Activated T-cell treated with anti-CD3 and anti-CD28 coated beads for 4 hours (primary cell): ENCODE data around the gene SGO2.
"Not testable (repeated sequence)": the region's sequence is repeated elsewhere in the genome, so short reads cannot be mapped to it uniquely, and the experiment has no call there.

Experiments used
- DNase-seq: peaks from one replicate; pipeline ENCODE4 v3.0.0-alpha.2; 2020

SGO2 gene

DNA sequence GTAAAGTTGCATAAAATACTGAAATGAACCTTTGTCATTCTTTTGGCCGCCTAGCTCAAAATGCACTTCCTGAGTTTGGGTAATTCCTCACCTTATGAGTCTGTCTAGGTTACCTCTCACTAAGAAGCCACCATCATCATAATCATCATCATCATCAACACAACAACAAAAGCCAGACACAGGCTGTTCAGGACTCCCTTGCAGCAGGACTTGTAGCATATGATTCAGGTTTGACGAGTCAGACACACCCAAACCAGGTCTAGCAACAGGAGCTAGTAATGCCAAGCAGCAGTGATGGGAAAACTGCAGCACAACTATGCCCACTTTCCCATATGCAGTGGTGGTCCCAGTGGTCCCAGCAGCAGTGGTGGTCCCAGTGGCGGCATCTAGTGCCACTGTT is 2.8 kb upstream of the SGO2 start:
- DNase-seq, result no peak

DNA sequence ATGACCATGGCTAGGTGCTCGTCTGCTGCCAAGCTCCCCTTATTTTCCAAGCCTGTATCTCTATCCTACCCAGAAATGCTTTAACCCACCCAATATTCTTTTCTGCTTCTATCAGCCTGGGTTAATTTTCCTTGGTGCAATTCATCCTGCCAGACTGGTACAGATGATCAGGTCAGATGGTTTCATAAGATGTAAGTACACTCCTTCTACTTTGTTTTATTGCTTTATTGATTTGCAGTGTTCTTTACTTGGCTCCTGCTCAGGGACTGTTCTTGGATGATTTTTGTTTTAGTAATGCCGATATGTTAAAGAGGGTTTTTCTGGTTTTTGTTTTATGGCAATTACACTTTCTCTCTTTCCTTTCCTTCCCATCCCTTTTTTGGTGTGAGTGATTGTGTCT is 2.4 kb upstream of the SGO2 start:
- DNase-seq, result no peak

GRCh38 chr2:200525066-200525465 is 941 bp upstream of the SGO2 start:
- no peak for DNase-seq

GRCh38 chr2:200525551-200525881 is 491 bp upstream of the SGO2 start:
- no peak for DNase-seq

GRCh38 chr2:200528228-200528627 is 2.2 kb downstream of the SGO2 start:
- no peak for DNase-seq

GRCh38 chr2:200533754-200534153 is 7.7 kb downstream of the SGO2 start:
- no peak for DNase-seq

DNA sequence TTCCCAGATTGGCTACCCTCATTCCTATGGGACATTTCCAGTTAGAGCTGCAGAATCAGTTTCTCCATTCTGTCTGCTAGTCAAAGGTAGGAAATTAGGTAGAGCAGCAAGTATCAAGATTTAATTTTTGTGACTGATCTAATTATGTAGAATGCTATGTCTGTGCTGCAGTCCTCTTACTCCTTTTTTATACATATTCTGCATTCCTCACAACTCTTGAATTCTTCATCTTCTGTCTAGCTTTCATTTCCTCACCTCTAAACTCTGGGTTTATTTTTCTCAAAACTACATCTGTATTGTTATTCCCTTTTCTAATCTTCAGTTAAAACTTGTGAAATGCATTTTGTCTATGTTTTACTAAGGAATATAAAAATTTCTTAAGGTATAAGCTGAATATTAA is 8.6 kb downstream of the SGO2 start:
- no peak for DNase-seq

DNA sequence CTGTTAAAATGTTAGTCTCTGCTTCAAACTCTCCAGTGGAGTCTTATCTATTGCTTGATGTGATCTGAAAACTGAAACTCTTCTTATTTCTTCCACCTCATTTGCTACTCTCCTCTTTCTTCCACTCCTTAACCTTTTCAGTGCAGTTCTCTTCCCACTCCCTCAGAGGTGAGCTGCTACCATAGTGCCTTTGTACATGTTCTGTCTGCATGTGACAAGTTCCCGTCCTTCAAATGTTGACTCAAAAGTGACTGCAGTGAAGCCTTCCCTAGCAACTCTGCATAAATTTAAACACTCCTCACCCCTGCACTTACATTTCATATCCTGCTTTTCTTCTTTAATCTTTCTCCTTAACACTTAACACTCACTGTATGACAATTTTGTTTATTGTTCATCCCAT is 12.1 kb downstream of the SGO2 start:
- DNase-seq, result no peak

DNA sequence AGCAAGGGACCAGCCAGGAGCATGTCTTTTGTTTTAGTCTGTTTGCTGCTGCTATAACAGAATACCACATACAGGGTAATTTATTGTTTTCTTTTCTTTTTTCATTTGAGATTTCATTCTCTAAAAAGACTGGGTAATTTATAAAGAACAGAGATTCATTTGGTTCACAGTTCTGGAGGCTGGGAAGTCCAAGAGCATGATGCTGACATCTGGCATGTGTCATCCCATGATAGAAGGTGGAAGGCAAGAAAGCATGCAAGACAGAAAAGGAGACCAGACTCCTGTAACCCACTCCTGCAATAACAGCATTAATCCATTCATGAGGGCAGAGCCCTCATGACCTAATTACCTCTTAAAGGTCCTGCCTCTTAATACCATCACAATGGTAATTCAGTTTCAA is 14.8 kb downstream of the SGO2 start:
- DNase-seq, result no peak

DNA sequence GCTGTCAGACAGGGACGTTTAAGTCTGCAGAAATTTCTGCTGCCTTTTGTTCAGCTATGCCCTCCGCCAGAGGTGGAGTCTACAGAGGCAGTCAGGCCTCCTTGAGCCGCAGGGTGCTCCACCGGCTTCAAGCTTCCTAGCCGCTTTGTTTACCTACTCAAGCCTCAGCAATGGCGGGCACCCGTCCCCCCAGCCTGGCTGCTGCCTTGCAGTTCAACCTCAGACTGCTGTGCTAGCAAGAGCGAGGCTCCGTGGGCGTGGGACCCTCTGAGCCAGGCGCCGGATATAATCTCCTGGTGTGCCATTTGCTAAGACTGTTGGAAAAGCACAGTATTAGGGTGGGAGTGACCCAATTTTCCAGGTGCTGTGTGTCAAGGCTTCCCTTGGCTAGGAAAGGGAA is 40.6 kb downstream of the SGO2 start:
- not testable (repeated sequence) for DNase-seq

- no peak for DNase-seq
These were observed 41.9 kb downstream of the SGO2 start for GRCh38 chr2:200567932-200568331.

GRCh38 chr2:200575957-200576356 is 50.0 kb downstream of the SGO2 start:
- no peak for DNase-seq

GRCh38 chr2:200577027-200577426 is 51.0 kb downstream of the SGO2 start:
- no peak for DNase-seq

DNA sequence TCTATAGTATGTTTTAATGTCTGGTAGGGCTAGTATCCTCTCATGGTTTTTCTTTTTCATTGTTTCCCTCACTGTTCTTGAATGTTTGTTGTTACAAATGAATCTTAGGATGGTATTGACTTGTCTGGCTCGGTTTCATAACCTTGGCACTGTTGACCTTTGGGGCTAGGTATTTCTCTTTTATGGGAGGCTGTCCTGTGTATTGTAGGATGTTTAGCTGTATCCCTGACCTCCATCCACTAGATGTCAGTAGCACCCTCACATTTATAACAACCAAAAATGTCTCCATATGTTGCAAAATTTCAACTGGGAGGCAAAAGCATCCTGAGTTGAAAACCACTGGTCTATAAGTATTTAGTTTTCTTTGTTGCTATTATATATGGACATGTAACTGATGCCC is 52.8 kb downstream of the SGO2 start:
- no peak for DNase-seq

DNA sequence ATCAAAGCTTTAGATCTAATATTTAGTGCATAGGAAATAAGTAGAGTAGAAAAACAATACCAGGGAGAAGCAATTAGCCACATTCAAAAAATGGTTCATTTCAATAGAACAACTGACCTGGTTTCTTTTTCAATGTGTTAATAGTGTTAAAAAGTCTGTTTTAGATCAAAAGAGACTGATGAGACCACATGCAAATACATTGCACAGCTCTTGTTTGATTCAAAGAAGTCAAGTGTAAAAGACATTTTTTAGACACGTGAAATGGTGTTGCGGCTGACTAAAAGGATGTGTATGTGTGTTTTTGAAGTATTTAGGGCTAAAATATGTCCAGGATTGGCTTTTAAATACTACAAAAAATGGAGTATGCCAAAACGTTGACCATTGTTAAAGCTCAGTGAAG is 58.6 kb downstream of the SGO2 start:
- no peak for DNase-seq

GRCh38 chr2:200585340-200585729 is 59.3 kb downstream of the SGO2 start:
- no peak for DNase-seq

- DNase-seq, result no peak
These were observed 60.0 kb downstream of the SGO2 start, which contains the start of gene AOX1 for GRCh38 chr2:200585730-200586643. TSS of gene AOX1 (plus strand) at chr2:200586014. CDS start at chr2:200586109, 95 bp downstream.

DNA sequence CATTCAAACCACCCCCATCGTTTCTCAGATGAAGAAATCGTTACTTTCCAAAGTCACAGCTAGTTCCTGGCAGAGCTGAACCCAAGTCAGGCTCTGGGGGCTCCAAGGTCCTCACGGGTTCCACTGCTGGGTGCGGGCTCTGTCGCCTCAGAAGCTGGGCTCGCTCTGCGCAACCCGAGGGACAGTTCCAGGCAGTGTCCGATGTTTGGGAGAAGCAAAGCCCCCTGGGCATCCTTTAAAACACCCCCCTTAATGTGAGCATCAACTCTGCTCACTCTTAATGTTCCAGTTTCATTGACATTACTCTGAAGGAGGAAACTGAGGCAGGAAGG is 60.6 kb downstream of the SGO2 start:
- DNase-seq, result no peak

GRCh38 chr2:200587007-200587616 is 61.1 kb downstream of the SGO2 start:
- DNase-seq, result no peak

DNA sequence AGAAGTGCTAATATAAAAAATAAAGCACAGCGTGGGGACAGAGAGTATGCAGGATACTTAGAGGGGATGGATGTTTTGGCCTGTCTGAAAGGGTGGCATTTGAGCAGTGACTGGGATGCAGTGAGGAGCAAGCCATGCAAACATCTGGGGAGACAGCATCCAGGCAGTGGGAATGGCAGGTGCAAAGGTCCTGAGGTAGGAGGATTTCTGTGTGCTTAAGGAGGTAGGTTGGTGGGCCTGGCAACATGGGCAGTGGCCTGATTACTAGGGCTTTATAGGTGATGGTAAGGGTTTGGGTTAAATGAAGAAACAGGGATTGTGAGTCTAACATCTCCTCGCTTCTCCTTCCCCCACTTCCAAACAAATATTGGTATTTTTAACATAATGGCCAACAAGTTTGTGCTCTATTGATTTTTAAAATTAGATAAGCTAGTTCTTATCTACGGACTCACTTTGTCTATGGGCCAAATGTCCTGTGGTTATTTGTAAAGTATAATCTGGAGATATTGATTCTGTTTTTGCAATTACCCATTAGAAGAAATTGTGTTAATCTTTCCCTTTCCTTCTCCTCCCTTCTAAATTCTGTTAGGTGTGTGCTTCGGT is 62.2 kb downstream of the SGO2 start:
- DNase-seq, result no peak

GRCh38 chr2:200590090-200590489 is 64.1 kb downstream of the SGO2 start:
- DNase-seq, result no peak

GRCh38 chr2:200591308-200591707 is 65.3 kb downstream of the SGO2 start:
- DNase-seq, result no peak

DNA sequence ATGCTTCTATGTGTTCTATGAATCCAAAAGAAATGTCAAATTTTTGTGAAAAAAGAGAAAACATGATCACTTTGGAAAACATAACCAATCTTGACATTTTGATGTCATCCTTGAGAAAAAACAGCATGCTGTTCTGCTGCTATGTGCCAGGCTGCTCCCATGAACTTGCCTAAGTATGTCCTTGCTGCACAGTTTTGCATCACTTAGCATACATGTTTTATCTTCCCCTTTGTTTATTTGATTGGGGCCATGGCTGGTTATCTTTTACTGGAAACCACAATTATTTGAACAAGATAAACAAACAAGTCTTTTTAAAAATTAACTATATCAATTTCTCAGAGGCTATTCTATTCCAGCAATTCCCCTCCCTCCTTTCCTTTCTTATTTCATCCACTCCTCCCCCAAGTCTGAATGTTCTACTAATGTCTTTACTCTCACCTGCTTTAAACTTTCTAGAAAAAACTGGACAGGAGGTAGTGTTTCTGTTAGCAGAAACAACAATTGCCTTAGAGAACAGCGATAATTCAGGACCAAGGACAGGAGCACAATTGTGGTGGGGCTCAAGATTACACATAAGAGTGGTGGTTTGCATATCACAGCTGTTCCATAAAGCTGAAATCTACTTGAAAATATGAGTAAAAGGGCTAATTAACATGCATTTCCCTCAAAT is 66.5 kb downstream of the SGO2 start:
- DNase-seq, result no peak

DNA sequence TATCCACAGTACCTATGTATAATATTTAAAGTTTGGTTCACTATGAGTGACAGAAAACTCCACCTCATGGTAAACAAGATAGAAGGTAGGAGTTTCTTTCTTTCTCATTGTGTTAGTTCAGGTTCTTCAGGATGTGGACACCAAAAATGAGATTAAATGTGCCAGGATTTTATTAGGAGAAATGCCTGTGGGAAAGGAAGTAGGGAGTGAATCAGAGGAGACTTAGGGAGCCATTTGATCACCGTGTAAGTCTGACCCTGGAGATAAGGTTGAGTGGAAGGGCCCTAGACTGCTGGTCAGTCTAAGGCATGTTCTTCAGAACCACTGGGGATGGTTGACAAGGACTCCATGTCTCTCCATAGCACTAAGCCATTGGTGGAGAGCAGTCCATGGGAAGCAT is 67.9 kb downstream of the SGO2 start:
- no peak for DNase-seq
